Thyroid gland (tissue), 4 donors: ENCODE measurements around the gene TYROBP. TPM values are rescaled to one million over a fixed set of nuclear protein-coding genes. Genes with fewer than 3 reads are reported as not detected.

Experiments
- DNase-seq, 2 donors: peaks; one replicate each; pipeline ENCODE4 v3.0.0-alpha.2; 2019
- H3K27ac ChIP-seq, 3 donors: fragments of 200-600 bp; sonication (generic); 1 replicate in 2 of 3; 2 replicates in 1 of 3; pipeline ENCODE4 v1.5.1; 2016 to 2019; ENCODE audit warnings: mild to moderate bottlenecking in 1 of 3, moderate library complexity in 1 of 3
- H3K27me3 ChIP-seq: fragments of 200-600 bp; sonication (generic); one replicate; pipeline ENCODE4 v1.5.1; 2019
- H3K36me3 ChIP-seq, 2 donors: fragments of 200-600 bp; sonication (generic); one replicate each; pipeline ENCODE4 v1.5.1; 2016 to 2019
- H3K4me1 ChIP-seq, 2 donors: fragments of 200-600 bp; sonication (generic); one replicate each; pipeline ENCODE4 v1.5.1; 2017 to 2019
- H3K4me3 ChIP-seq, 3 donors: fragments of 200-600 bp; sonication (generic); replicated peaks in 1 of 3; 1 replicate in 2 of 3; 2 replicates in 1 of 3; pipeline ENCODE4 v1.5.1; 2016; ENCODE audit warnings: mild to moderate bottlenecking in 1 of 3
- H3K9me3 ChIP-seq: fragments of 200-600 bp; sonication (generic); one replicate; pipeline ENCODE4 v1.5.1; 2017
- CTCF ChIP-seq, 6 experiments: fragments of 200-600 bp in 3 of 6; fragments of 450-650 bp in 3 of 6; sonication (generic) in 3 of 6; IDR thresholded peaks; one replicate each; pipeline ENCODE4 v1.5.1; 2016 to 2019; ENCODE audit warnings: antibody characterized with exemption in 6 of 6, mild to moderate bottlenecking in 2 of 6, inconsistent platforms in 1 of 6, moderate library complexity in 1 of 6
- POLR2A ChIP-seq, 2 donors: fragments of 450-650 bp; IDR thresholded peaks; one replicate each; pipeline ENCODE4 v1.6.1; 2017; ENCODE audit warnings: antibody characterized with exemption in 2 of 2, mild to moderate bottlenecking in 2 of 2, moderate library complexity in 1 of 2
- WGBS, 2 donors: methylation state at CpG; one replicate each; pipeline ENCODE4 v1.1.5; 2017; 5-methylcytosine and 5-hydroxymethylcytosine counted together
- intact Hi-C: fragments of 100-400 bp; cut with DNase I; formaldehyde crosslinking; loops from one replicate; pipeline ENCODE4 v1.15.1; 2023
- total RNA-seq, 4 donors: library from RNA; depleted of rRNA; stranded (reverse); fragments of >200 nt; gene quantifications; one replicate each; pipeline ENCODE4 v1.2.3, GENCODE V29; 2016

Gene TYROBP
- total RNA-seq, 4 donors from 2014 or later: 10.1 to 80.4 (median 27.5) TPM

- Histone ChIP-seq H3K27ac (no peak overlapping the region), H3K36me3 (peaks cover 10 to 13% of the 10 kb centered on the region in 2 donors), H3K4me3 (peak overlapping the region in 1 of 3 donors; percentile 69), H3K27me3 (no peaks in the 10 kb centered on the region), H3K4me1 (peaks cover 16 to 24% of the 10 kb centered on the region in 2 donors), H3K9me3 (no peaks in the 10 kb centered on the region)
- WGBS, 2 donors: 53 to 63% methylated on average over 12 of the region's 14 CpGs
- intact Hi-C loops: loop anchor here (10.0 kb wide), 1 partner anchor 183 kb away; the partner anchor contains the start of genes HSPB6 and PROSER3
- TF ChIP-seq CTCF (IDR thresholded peaks at IDR 0.05) (no peak), POLR2A (IDR thresholded peaks at IDR 0.05) (no peak)
- DNase-seq: peak in 1 of 2 donors; percentile 9
Measured at GRCh38 chr19:35937345-35938281, 29.5 kb upstream of the TYROBP start.

- Histone ChIP-seq H3K9me3 (no peaks in the 10 kb centered on the region), H3K4me3 (peak overlapping the region; percentile 16 to 69 (median 19)), H3K4me1 (peaks cover 16 to 24% of the 10 kb centered on the region in 2 donors), H3K36me3 (peaks cover 8% of the 10 kb centered on the region in 2 donors), H3K27me3 (no peaks in the 10 kb centered on the region), H3K27ac (peak overlapping the region in 2 of 3 donors; percentile 54 to 69)
- intact Hi-C loops: loop anchor here (10.0 kb wide), 1 partner anchor 182 kb away; the partner anchor contains the start of genes HSPB6 and PROSER3
- TF ChIP-seq POLR2A (IDR thresholded peaks at IDR 0.05) (no peak), CTCF (IDR thresholded peaks at IDR 0.05) (no peak)
- DNase-seq: no peak
- 12 to 61% methylated on average over 5 to 8 of the region's 11 CpGs for WGBS, 2 donors
Measured at GRCh38 chr19:35936738-35937268, 28.7 kb upstream of the TYROBP start.

DNA sequence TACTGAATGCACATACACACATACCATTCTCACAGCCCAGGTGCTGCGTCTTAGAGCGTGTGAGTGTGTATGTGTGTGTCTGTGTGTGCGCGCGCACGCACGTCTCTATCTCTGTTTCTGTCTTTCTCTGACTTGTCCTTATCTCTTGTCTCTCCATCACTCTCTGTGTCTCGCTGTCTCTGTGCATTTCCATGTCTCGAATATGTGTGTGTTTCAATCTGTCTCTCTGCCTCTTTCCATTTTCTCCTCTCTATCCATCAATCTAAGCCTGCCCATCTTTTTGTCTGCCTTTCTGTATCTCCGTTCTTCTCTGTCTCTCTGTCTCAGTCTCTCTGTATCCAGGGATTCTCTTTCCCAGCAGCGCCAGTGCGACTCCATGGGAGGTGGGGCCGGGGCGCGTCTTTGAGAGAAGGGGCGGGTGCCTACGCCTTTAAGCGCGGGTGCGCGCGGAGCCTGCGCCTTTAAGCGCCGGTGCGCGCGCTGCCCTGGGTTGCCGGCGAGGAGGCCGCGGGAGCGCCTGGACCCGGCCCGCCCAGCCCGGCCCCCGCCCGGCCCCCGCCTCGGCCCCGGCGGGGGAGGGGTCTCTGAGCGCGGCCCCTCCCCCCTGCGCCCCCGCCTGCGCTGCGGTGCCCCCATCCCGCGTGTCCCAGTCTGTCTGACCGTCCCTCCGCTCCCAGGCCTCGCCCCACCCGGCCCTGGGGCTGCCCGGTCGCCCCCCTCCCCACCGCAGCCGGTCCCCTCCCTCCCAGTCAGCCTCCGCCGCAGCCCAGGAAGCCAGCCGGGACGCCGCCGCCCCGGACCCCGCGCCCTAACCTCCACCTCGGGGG lies 28.0 kb upstream of the TYROBP start, which contains the start of gene LRFN3:
Gene LRFN3, plus strand, starts transcription at position 464 of the 827 bp plus-strand sequence. CDS start 3,052 bp downstream, outside the sequence.
- H3K4me3 ChIP-seq: peak within 1 kb of the TSS; percentile 19 to 69 (median 52)
- H3K27me3 ChIP-seq: no peaks in the 10 kb centered on the region
- peak; percentile 71 for DNase-seq
- intact Hi-C loops: loop anchor here (10.0 kb wide), 1 partner anchor 181 kb away; the partner anchor contains the start of genes HSPB6 and PROSER3
- H3K27ac ChIP-seq: peak within 1 kb of the TSS in 2 of 3 donors; percentile 54 to 69
- peaks cover 8% of the 10 kb centered on the region in 2 donors for H3K36me3 ChIP-seq
- TF ChIP-seq POLR2A (IDR thresholded peaks at IDR 0.05): no peak
- peak in 1 of 6 experiments; percentile 14 for TF ChIP-seq CTCF (IDR thresholded peaks at IDR 0.05)
- H3K4me1 ChIP-seq: peaks cover 16 to 24% of the 10 kb centered on the region in 2 donors
- WGBS, 2 donors: 3% methylated on average over 30 of the region's 68 CpGs
- H3K9me3 ChIP-seq: no peaks in the 10 kb centered on the region

GRCh38 chr19:35932291-35932936 lies 24.3 kb upstream of the TYROBP start:
- no peaks in the 10 kb centered on the region for H3K9me3 ChIP-seq
- no peak overlapping the region for H3K27ac ChIP-seq
- H3K27me3 ChIP-seq: no peaks in the 10 kb centered on the region
- H3K4me3 ChIP-seq: no peak overlapping the region
- peaks cover 14 to 25% of the 10 kb centered on the region in 2 donors for H3K4me1 ChIP-seq
- WGBS, 2 donors: 57% methylated on average over 5 to 7 of the region's 7 CpGs
- no peaks in the 10 kb centered on the region for H3K36me3 ChIP-seq
- intact Hi-C loops: loop anchor here (2.0 to 10.0 kb wide), 4 partner anchors 35 to 240 kb away; partner anchors contain the start of genes HSPB6 and PROSER3
- no peak for DNase-seq
- TF ChIP-seq CTCF (IDR thresholded peaks at IDR 0.05) (no peak), POLR2A (IDR thresholded peaks at IDR 0.05) (no peak)
